ENCODE measurements around the gene LAMB4.

LAMB4 gene

DNA sequence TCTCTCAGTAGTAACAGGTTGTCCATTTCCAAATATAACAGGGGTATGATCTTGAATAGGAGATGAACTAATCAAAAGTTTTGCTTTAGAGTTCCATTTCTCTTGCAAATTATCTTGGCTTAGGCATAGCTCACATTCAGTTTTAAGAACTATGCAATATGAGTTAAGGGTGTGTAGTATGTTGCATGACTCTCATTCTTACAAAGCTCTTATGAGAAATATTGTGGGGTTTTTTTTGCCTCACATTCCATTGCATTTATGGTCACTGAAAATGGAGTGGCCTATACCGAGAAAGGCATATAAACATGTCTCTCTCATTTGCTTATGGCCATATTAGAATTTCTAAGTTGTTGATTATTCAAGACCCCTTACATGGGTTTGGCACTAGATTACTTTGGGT, 78.7 kb downstream of the LAMB4 start:
- in situ Hi-C loops (cut with MboI; ENCODE audit: low sequenced_read_pairs, unreplicated experiment) = no loop called here
- TF ChIP-seq, protein P1, sequence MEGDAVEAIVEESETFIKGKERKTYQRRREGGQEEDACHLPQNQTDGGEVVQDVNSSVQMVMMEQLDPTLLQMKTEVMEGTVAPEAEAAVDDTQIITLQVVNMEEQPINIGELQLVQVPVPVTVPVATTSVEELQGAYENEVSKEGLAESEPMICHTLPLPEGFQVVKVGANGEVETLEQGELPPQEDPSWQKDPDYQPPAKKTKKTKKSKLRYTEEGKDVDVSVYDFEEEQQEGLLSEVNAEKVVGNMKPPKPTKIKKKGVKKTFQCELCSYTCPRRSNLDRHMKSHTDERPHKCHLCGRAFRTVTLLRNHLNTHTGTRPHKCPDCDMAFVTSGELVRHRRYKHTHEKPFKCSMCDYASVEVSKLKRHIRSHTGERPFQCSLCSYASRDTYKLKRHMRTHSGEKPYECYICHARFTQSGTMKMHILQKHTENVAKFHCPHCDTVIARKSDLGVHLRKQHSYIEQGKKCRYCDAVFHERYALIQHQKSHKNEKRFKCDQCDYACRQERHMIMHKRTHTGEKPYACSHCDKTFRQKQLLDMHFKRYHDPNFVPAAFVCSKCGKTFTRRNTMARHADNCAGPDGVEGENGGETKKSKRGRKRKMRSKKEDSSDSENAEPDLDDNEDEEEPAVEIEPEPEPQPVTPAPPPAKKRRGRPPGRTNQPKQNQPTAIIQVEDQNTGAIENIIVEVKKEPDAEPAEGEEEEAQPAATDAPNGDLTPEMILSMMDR (IDR thresholded peaks at IDR 0.05; ENCODE audit: borderline replicate concordance, control extremely low read depth, extremely low read depth, insufficient read depth, missing control alignments) = no peak
- DNase-seq (ENCODE audit: low spot score) = no peak

DNA sequence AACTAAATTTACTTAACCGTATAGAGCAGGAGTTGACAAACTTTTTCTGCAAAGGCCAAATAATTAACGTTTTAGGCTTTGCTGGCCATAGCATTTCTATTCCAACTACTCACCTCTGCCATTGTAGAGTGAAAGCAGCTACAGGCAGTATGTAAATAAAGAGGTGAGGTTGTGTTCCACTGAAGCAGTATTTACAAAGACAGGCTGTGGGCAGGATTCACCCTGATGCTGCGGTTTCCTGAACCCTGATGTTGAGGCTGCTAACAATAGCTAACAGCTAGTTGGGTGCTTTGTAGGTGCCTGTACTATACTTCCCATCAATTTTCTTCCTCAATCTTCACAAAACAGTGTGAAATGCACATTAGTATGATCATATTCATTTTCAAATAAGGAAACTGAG, 80.2 kb downstream of the LAMB4 start:
- TF ChIP-seq, protein P1 (IDR thresholded peaks at IDR 0.05; ENCODE audit: borderline replicate concordance, control extremely low read depth, extremely low read depth, insufficient read depth, missing control alignments) = no peak
- in situ Hi-C loops (cut with MboI; ENCODE audit: low sequenced_read_pairs, unreplicated experiment) = no loop called here
- no peak for DNase-seq (ENCODE audit: low spot score)

DNA sequence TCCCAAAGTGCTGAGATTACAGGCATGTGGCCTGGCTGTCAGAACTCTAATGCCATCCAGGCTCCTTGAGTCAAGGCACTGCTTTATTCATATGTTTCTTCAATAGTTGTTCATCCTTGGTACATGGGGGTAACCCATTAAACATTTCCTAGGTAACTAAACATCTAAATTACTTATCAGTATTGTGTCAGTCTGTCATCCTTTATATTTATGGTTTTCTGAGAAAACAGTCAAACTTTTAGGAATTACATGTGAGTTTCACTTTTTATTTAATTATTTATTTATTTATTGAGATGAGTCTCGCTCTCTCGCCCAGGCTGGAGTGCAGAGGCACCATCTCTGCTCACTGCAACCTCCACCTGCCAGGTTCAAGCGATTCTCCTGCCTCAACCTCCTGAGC, 81.7 kb downstream of the LAMB4 start:
- TF ChIP-seq, protein P1 (IDR thresholded peaks at IDR 0.05; ENCODE audit: borderline replicate concordance, control extremely low read depth, extremely low read depth, insufficient read depth, missing control alignments) = no peak
- in situ Hi-C loops (cut with MboI; ENCODE audit: low sequenced_read_pairs, unreplicated experiment) = no loop called here
- DNase-seq (ENCODE audit: low spot score) = no peak

DNA sequence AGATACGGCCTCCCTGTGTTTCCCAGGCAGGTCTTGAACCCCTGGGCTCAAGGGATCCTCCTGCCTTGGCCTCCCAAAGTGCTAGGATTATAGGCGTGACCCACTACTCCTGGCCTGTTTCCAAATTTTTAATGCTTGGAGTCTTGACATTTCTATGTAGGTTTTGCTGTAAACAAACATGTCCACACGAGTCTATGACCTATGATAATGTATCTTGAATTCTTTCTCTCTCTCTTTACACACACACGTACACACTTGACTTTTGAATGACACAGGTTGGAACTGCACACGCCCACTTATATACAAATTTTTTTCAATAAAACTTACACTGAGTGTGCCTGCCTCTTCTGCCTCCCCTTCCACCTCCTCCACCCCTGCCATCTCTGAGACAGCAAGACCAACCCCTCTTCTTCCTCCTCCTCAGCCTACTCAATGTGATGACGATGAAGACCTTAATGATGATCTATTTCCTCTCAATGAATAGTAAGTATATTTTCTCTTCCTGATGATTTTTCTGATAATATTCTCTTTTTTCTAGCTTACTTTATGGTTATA, 83.1 kb downstream of the LAMB4 start:
- TF ChIP-seq, protein P1 (IDR thresholded peaks at IDR 0.05; ENCODE audit: borderline replicate concordance, control extremely low read depth, extremely low read depth, insufficient read depth, missing control alignments) = no peak
- in situ Hi-C loops (cut with MboI; ENCODE audit: low sequenced_read_pairs, unreplicated experiment) = no loop called here
- no peak for DNase-seq (ENCODE audit: low spot score)

DNA sequence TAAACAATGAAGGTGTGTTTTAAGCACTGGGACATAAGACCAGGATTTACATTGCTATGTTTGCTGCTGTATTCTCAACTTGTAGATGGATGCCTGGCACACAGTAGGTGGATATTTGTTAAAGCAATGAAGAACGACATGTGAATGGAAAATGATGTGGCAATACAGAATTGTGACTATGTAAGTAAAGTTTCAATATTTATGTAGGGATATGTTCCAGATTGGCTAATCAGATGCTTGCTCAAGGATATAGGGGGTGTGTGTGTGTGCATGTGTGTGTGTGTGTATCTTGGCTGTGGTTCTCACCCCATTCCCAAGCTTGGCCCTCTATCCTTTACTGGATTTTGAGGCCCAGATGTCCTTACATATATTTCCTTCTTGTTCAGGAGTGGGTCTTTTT, 84.5 kb downstream of the LAMB4 start:
- in situ Hi-C loops (cut with MboI; ENCODE audit: low sequenced_read_pairs, unreplicated experiment) = no loop called here
- TF ChIP-seq, protein P1 (IDR thresholded peaks at IDR 0.05; ENCODE audit: borderline replicate concordance, control extremely low read depth, extremely low read depth, insufficient read depth, missing control alignments) = no peak
- no peak for DNase-seq (ENCODE audit: low spot score)

DNA sequence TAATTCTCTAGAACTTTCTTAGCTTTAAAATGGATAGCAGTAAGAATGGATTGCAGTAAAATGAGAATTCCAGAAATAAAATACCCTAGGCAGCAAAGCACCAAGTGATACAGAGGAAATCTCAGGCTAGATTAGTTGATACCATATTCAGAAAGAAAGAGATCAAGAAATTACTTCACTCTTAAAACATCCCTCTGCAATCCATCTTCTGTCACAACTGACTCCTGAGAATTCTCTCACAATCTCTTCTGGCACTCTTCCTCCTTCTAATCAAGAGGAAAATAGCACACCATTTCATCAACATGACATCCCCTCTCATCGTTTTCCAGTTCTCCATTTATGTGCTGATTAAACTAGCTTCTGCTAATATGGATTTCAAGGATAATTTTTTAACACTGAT, 85.0 kb downstream of the LAMB4 start:
- no peak for DNase-seq (ENCODE audit: low spot score)
- TF ChIP-seq, protein P1 (IDR thresholded peaks at IDR 0.05; ENCODE audit: borderline replicate concordance, control extremely low read depth, extremely low read depth, insufficient read depth, missing control alignments) = no peak
- in situ Hi-C loops (cut with MboI; ENCODE audit: low sequenced_read_pairs, unreplicated experiment) = no loop called here

DNA sequence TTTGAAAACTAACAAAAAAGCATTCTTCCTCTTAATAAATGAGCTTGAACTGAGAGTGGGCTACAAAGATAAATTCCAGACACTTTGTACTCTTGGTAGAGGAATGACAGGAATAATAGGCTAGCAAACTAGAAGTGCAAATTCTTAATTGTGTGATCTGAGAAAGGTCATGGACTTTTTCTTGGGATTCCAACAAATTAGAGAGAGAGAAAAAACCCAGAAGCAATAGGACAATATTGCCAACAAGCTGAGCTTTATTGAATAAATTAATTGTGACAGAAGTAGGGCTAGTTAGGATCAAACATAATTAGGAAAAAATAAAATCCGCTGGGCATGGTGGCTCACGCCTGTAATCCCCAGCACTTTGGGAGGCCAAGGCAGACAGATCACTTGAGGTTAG, 85.8 kb downstream of the LAMB4 start:
- in situ Hi-C loops (cut with MboI; ENCODE audit: low sequenced_read_pairs, unreplicated experiment) = no loop called here
- no peak for DNase-seq (ENCODE audit: low spot score)
- TF ChIP-seq, protein P1 (IDR thresholded peaks at IDR 0.05; ENCODE audit: borderline replicate concordance, control extremely low read depth, extremely low read depth, insufficient read depth, missing control alignments) = no peak
